Kidney epithelial cell (primary cell): Measurements from ENCODE around the gene TPRG1. TPM values are rescaled to one million over a fixed set of nuclear protein-coding genes. Genes with fewer than 3 reads are reported as not detected.
"Not testable (repeated sequence)": the region's sequence is repeated elsewhere in the genome, so short reads cannot be mapped to it uniquely, and the experiment has no call there.

Source experiments
- DNase-seq: peaks from one replicate; pipeline ENCODE4 v3.0.0-alpha.2; 2010; ENCODE audit warnings: low read depth
- H3K27me3 ChIP-seq: 2 replicates; pipeline ENCODE4 v1.6.0; 2011; ENCODE audit warnings: low read length; ENCODE audit not compliant: control insufficient read depth, insufficient read depth
- H3K36me3 ChIP-seq: 2 replicates; pipeline ENCODE4 v1.5.1; 2011; ENCODE audit warnings: low read length; ENCODE audit not compliant: control insufficient read depth, insufficient read depth
- H3K4me3 ChIP-seq: 2 replicates; pipeline ENCODE4 v1.5.1; 2011; ENCODE audit warnings: low read depth, mild to moderate bottlenecking, control low read depth, low read length
- total RNA-seq: library from RNA; depleted of rRNA; stranded (reverse); fragments of >200 nt; gene quantifications from 2 replicates; pipeline ENCODE4 v1.2.3, GENCODE V29; 2015
- TF ChIP-seq, protein P1 (sequence below): IDR thresholded peaks from 2 replicates; pipeline ENCODE4 v1.5.1; 2011; ENCODE audit warnings: mild to moderate bottlenecking, moderate library complexity, low read length, control low read depth, inconsistent platforms; ENCODE audit not compliant: insufficient read depth, poor library complexity, severe bottlenecking

TPRG1 gene
- total RNA-seq, 1 donor from 2014 or later, result 1.4 TPM

GRCh38 chr3:189322339-189322738 is 150.6 kb downstream of the TPRG1 start:
- H3K27me3 ChIP-seq, result peaks cover 25% of the 10 kb centered on the region
- TF ChIP-seq, protein P1, sequence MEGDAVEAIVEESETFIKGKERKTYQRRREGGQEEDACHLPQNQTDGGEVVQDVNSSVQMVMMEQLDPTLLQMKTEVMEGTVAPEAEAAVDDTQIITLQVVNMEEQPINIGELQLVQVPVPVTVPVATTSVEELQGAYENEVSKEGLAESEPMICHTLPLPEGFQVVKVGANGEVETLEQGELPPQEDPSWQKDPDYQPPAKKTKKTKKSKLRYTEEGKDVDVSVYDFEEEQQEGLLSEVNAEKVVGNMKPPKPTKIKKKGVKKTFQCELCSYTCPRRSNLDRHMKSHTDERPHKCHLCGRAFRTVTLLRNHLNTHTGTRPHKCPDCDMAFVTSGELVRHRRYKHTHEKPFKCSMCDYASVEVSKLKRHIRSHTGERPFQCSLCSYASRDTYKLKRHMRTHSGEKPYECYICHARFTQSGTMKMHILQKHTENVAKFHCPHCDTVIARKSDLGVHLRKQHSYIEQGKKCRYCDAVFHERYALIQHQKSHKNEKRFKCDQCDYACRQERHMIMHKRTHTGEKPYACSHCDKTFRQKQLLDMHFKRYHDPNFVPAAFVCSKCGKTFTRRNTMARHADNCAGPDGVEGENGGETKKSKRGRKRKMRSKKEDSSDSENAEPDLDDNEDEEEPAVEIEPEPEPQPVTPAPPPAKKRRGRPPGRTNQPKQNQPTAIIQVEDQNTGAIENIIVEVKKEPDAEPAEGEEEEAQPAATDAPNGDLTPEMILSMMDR, result no peak
- no peak for DNase-seq
- no peaks in the 10 kb centered on the region for H3K36me3 ChIP-seq
- H3K4me3 ChIP-seq, result no peak overlapping the region

DNA sequence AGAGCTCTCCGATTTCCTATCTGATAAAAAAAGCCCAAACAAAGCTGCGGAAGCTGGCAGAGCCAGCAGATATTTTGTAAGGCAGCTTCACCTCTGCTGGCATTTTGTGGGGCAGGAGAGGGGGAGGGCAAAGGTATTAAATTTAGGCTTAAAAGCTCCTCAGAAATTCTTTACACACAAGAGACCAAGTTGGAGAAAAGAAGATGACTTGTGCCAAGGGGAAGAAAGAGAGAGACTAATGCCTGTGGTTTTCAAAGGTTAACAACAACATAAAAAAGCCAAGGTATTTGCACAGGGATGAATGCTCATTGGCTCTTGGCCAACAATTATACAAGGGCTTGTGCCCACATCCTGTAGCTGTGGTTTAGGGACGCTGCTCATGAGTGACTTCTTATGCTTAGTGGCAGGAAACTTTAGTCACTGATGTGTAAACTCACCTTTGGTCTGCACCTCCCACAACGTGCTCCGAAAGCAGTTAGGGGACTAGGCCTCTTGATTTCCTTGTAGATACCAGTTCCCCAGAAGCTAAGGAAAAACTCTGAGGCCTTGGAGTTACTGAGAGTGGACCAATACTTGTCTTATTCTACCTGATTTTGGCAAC is 152.9 kb downstream of the TPRG1 start:
- no peak overlapping the region for H3K4me3 ChIP-seq
- no peaks in the 10 kb centered on the region for H3K36me3 ChIP-seq
- H3K27me3 ChIP-seq, result peaks cover 26% of the 10 kb centered on the region
- TF ChIP-seq, protein P1, result no peak
- peak; percentile 100 for DNase-seq

GRCh38 chr3:189325454-189325853 is 153.7 kb downstream of the TPRG1 start:
- DNase-seq, result no peak
- Histone ChIP-seq H3K27me3 (peaks cover 28% of the 10 kb centered on the region), H3K4me3 (no peak overlapping the region), H3K36me3 (no peaks in the 10 kb centered on the region)
- TF ChIP-seq, protein P1, result no peak

DNA sequence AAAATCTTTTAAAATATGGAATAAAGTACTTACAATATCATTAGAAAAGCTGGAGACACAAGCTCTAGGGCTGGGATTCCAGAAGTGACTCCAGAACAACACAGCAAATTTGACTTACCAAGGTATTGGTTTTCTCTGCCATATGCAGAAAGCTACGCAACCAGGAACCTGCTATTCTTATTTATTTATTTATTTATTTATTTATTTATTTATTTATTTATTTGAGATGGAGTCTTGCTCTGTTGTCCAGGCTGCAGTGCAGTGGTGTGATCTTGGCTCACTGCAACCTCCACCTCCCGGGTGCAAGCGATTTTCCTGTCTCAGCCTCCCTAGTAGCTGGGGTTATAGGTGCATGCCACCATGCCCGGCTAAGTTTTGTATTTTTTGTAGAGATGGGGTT is 157.9 kb downstream of the TPRG1 start:
- not testable (repeated sequence) for DNase-seq

GRCh38 chr3:189330066-189330465 is 158.3 kb downstream of the TPRG1 start:
- TF ChIP-seq, protein P1, result no peak
- Histone ChIP-seq H3K27me3 (peaks cover 22% of the 10 kb centered on the region), H3K36me3 (no peaks in the 10 kb centered on the region), H3K4me3 (no peak overlapping the region)
- DNase-seq, result no peak

More for the DNA sequence above, 157.9 kb downstream of the TPRG1 start:
- not testable (repeated sequence) for H3K36me3 ChIP-seq, H3K4me3 ChIP-seq
- H3K27me3 ChIP-seq, result peaks cover 22% of the 10 kb centered on the region

GRCh38 chr3:189331002-189331418 is 159.2 kb downstream of the TPRG1 start:
- H3K27me3 ChIP-seq, result peaks cover 22% of the 10 kb centered on the region
- H3K36me3 ChIP-seq, result no peaks in the 10 kb centered on the region
- H3K4me3 ChIP-seq, result no peak overlapping the region
- TF ChIP-seq, protein P1, result no peak
- DNase-seq, result no peak
